GM21723 (cell line): Measurements from ENCODE around the gene WHAMM.

Experiments used
- ATAC-seq: cut with Tn5 transposase; IDR thresholded peaks from one replicate; pipeline ENCODE4 v1.9.1; 2021; ENCODE audit warnings: mild to moderate bottlenecking, moderate library complexity; ENCODE audit not compliant: unreplicated experiment

WHAMM gene

DNA sequence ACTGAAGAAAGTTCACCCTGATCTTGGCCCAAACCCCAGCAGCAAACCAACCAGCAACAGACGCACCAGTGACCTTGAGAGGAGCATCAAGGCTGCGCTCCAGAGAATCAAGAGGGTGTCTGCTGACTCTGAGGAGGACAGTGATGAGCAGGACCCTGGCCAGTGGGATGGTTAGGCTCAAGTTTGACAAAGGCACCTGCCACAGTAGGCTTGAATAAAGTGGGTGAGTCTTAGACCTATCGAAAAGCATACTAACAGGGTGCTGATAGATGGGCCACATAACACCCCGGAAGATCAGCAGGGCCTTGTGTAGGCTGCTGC, 23.9 kb downstream of the WHAMM start:
- no peak for ATAC-seq

DNA sequence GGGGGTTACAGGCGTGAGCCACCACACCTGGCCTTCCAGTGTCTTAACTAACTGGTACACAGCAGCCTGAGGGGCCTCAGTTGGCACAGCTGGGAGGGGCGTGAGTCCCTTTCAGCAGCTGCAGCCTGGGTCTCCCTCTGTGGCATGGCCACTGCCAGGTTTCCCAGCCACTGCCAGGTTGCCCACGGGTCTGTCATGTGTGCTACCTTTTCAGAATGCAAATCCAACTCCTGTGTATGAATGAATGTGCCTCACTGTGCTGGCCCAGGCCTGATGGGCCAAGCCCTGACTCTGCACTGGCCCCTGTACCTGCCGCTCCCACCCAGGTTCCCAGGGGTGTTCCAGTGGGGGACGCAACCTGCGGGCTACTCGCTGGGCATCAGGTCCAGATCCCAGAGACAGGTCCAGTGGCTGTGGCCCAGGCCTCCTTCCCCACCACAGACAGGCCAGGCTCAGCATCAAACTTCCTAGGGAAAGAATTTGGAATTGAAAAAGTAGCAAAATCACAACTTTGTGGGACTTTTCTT, 26.0 kb downstream of the WHAMM start:
- ATAC-seq: no peak

DNA sequence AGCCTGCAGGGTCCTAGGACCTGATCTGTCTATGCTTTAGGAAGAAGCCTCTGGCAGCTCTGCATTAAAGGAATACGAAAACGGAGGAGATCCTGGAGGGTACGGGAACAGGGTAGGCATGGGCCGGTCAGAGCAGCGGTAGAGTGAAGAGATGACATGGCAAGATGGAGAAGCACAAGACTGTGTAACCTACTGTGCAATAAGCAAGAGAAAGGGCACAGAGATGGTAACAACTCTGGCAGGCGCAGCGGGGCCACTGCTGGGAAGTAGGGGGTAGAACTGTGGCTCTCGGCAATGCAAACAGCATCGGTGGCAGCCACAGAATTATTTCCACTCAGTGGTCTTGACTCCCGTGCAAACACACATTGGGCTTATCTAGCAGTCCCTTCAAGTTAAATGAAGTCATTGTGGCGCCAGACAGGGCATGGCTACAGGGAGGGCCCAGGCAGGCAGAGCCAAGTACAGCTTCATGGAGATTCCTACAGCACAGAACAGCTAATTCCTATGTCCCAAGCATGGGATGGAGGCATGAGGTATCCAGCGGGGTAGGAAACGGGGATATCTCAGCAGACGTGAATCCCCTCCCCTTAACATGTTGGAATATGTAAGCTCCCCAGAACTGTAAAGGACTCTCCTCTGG, 28.8 kb downstream of the WHAMM start:
- no peak for ATAC-seq

DNA sequence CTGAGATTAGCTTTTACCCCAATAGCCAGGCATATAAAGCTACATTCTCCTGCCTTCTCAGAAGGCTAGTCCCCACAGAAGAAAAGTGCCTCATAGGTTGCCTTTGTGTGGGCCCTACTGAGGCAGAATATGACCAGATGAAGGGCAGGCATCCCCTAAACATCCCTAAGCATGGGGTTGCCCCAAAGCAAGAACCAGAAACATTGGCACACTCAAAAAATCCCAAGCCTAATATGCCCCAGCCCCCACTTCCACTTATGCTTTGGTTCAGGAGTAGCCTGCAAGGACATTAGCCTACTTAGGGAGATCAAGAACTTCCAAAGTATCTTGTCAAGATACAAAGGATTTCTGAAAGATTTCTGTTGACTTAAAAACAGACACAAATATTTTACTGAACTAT, 29.7 kb downstream of the WHAMM start:
- no peak for ATAC-seq

DNA sequence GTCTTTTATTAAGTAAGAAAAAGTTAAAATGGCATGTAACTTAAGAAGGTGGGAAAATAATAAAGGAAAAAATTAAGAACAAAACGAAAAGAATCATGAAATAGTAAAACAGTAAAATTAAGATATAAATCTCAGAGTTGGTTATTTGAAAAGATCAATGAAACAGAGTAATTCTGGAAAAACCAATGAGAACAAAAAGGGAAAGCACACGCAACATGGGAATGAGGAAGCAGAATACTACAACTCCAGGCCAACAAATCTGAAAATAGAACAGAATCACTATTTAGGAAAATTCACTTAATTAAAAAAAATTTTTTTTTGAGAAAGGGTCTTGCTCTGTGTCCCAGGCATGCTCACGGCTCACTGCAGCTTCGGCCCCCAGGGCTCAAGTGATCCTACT, 30.7 kb downstream of the WHAMM start:
- no peak for ATAC-seq

DNA sequence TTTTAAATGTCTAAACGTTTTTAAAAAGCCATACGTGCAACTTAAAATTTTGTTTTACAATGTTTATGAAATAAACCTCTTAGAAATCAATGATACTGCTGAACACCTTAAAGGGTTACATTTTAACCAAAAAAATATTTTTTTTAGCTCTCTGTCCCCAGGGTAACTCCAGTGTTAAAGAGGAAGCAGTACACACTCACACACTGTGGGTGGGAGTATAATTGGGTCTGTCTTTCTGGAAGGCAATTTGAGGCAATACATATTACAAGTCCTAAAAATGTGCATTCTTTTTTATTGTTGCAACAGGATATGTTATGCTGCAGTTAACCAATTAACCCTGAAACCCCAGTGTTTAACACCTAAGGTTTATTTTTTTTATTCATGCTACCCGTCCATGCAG, 34.1 kb downstream of the WHAMM start:
- ATAC-seq: no peak

DNA sequence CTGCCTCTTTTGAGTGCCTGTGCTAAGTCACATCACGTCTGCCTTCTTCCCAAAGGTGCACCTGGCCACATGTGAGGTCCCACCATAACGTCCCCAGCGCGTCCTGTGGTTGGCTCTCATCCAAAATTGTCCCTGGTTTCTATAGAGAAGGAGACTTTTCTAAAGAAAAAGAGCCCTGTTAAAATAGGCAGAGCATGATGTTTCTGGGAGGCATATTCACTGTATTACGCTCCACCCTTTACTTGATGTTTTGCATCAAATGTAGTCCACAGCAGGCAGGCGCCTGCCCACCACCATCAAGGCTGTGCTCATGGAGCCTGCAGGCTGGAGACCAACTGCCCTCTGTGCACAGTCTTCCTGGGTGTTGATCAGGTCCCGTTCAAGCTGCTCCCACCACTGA, 36.3 kb downstream of the WHAMM start:
- ATAC-seq: no peak

DNA sequence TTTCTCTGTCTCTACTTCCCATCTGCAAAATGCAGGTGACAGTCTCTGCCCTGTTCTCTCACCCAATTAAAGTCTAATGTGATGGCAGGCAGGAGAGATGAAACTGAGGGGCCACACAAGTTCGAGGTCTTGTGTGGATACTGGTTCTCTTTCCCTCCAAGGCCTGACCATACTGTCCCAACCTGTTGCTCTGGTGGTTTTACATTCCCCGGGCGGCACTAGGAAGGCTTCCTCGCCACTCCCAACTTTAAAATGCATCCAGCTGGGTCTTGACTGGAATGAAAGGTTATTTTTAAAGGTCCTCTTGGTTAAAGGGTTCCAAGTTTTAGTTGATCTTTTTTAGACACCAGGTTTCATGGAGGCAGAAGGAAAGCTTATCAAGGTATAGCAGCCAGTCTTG, 37.2 kb downstream of the WHAMM start:
- ATAC-seq: no peak

DNA sequence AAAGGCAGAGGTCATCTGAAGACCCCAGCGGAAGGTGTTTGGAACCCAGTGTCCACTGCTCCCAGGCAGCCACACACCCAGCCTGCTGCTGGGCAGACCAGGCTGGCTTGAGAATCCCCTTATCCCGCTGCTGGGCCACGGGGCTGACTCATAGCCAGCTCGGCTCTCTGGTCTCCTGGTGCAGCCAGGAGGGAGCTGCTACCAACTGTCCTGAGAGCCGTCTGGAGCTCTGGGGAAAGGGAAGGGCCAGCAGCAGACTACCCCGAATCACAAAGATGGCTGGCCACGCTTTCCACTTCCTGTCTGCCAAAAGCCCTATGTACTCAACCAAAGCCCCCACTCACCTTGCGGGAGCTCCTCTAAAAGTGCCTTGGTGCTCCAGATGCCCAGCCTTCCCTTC, 38.3 kb downstream of the WHAMM start:
- no peak for ATAC-seq

DNA sequence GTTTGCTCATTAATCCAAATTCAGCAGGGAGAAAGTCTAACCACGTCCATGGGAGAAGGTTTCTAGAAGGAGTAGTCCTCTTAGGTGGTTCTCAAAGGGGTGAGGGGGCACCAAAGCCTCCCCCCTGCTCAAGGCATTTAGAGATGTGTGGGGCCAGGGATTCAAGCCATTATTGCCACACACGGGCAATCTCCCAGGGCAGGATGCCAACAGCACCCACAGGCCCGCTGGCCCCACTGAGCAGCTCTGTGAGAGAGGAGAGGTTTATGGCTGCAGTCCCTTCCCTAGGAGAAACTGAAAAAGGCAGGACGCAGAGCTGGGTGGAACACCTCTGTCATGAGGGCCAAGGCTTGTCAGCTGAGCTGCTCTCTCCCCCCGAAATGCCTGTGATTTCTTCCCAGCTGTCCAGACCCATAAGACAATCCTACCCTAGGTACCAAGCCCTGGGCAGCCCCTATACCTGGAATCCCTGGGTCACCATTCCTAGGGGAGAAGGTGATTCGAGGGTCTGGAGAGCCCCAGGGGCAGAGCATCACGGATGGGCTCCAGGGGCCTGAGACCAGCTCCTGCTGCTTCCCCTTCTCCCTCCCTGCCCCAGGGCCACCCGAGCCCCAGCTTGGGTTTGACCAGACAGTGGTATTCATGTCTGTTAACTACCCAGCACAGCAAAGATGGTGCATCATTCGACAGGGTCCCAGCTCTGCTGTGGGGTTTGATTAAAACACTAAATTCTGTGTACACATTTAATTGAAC, 39.0 kb downstream of the WHAMM start:
- no peak for ATAC-seq

DNA sequence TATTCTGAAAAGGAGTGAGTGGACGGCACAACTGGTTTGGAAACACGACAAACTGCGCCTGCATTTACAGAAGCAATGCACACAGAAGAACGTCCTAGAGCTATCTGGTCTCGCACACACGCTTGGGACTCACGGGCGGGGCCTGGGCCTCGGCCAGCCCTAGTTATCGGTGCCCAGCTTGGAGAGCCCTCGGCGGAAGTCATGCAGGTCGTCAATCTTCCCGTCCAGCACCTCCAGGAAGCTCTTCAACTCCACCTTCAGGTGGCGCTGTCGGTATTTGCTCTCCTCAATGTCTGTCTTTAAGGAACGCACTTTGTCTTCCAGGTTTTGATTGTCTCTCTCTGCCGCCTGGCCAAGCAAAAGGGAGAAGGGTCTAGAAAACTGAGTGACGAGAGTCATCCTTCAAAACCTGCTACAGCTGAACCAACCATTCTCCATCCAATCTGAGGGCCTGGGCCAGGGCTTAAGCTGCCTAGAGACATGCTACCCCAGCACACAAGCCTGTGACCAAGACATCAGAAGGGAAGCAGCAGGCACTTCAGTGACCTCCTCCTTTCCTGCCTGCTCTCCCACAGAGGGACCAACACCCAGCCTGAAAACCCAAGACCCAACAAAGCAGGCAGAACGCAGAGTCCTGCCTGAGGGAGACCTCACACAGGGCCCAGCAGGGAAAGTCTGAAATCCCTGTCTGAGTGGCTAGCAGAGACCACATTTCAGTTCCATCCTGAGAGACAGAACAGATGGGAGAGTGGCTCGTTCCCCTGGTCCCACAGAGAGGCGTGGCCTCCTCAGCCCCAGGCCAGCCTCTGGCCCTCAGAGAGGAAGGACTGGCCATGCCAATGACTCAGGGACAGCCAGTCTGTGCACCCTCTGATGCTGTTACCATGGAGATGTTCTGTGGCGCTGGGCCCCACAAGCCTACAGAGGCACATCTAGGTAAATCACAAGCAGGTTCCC, 40.4 kb downstream of the WHAMM start:
- peak; percentile 66 for ATAC-seq

DNA sequence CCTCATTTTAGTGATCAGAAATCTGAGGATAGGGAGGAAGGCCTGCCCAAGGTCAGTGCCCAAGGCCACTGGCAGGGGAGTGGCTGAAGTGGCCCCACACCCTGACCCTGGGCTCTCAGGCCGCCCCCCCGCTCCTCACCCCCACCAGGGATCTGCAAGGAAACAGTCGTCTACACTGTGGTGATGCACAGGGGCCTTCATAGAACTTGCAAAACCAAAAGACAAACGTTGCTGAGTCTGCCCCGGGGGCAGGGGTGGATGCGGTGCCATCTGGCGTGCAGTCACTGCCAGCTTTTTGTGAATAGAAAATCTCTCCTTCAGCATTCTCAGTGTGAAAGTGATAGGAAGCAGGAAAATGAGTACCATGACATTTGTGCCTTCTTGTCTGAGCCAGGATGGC, 41.3 kb downstream of the WHAMM start:
- ATAC-seq: no peak

DNA sequence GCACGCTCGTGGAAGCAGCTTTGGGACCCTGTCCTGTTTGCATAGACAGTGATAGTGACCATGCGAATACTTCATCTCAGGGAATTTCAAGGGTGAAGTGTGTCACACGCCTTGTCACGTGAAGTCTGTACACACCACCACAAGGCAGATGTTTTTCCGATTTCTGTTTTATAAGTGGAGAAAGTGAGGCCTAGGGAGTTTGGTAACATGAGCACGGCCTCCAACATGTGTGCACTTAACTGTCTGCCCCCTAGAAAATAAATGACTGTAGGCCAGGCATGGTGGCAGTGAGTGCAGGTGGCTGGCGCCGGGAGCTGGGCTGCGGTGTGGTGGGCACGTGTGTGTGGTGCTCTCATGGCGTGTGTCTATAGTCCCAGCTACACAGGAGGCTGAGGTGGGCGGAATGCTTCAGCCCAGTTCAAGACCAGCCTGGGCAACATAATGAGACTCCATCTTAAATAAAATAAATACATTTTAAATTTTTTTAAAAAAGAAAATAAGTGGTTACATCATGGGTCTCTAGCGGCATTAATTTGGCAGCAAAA, 42.0 kb downstream of the WHAMM start:
- ATAC-seq: no peak

DNA sequence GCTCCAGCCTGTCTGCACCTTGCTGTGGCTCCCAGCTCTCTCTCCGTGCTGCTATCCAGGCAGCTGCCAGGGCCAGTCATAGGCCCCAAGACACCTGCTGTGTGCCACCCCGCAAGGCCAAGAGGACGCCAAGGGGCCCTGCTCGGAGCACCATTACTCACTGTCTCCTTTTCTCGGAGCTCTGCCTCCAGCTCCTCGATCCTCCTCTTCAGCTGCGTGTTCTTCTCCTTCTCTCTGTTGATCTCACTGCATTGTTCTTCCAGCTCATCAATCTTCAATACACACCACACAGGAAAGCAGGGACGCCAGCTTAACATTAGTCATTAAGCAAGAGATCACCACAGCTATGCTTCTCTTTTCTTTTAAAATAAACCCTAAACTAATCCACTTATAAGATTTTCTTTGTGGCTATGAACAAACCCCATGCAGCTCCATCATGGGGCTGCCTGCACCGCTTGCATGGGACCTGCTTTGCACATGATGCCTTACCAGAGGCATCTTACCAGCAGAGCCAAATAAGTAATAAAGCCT, 42.6 kb downstream of the WHAMM start:
- ATAC-seq: no peak

DNA sequence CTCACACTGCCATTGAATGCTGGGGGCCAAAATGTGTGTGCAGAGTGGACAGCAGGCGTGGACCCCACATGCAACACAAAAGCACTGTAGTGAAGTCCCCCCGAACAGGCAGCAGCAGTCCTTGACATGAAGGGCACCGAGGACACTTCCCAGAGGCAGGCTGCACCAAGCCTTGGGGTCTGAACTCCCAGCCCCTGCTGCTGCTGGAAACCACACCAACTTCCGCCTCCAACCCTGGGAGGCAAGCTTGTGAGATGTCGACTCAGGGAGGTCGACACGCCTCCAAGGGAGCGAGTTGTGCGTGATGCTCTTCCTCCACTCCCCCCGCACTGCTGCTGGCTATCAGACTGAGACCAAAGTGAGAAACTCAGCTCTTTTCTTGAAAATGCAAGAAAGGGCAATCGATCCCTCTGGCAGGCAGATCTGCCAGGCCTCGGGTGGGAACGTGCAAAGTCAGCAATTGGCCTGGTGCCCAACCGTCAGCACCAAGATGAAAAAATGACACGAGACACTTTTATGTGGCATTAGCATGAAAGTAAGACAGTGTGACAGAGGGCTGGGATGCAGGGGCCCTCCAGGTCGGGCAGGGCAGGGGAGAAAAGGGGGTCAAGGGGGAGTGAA, 43.6 kb downstream of the WHAMM start:
- no peak for ATAC-seq

DNA sequence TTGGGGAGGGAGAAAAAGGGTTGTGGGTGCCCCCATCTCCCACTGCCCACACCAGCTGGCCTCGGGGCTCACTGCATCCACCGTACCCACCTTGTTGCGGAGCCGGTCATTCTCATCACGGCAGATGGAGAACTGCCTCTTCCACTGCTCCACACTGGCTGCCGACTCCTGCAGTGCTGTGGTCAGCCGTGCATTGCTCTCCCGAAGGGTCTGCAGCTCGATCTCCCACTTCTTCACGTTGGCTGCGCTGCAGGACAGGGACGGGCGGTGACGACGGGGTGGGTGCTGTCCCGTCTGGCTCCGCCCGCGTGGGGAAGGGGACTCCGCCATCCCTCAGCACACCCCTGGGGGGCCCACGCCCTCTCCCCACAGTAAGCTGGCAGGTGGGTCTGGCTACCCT, 45.1 kb downstream of the WHAMM start:
- no peak for ATAC-seq

DNA sequence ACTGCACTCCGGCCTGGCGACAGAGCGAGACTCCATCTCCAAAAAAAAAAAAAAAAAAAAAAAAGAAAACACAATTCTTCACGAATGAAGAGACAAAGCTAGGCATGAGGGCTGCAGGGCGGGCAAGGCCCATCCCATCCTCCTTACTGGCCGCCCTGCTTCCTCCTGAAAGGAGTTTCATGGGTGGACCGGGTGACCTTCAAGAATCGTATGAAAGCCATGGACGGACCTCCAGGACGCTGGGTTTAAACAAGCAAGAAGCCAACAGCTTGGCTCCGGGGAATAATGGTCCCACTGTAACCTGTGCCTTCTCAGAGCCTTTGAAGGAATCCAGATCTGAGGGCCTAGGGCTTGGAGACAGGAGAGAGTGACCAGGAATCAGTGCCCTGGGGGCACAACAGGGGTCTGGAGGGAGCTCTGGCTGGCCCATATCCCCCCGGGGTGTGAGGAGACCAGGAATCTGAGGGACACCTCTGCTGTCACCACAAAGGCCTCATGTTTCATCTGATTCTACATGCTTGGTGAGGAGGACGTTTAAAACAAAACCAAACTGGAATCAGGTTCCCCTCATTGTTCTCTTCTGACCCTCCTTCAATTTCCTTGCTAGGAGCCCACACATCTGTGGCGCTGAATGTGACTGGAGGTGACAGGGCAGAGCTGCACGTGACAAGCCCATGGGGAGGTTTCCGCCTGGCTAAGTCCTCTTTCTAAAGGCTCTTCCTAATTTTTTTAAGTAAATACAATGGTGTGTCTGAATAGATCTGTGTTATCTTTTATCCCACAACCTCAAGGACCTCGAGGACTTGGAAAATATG, 46.1 kb downstream of the WHAMM start:
- no peak for ATAC-seq

DNA sequence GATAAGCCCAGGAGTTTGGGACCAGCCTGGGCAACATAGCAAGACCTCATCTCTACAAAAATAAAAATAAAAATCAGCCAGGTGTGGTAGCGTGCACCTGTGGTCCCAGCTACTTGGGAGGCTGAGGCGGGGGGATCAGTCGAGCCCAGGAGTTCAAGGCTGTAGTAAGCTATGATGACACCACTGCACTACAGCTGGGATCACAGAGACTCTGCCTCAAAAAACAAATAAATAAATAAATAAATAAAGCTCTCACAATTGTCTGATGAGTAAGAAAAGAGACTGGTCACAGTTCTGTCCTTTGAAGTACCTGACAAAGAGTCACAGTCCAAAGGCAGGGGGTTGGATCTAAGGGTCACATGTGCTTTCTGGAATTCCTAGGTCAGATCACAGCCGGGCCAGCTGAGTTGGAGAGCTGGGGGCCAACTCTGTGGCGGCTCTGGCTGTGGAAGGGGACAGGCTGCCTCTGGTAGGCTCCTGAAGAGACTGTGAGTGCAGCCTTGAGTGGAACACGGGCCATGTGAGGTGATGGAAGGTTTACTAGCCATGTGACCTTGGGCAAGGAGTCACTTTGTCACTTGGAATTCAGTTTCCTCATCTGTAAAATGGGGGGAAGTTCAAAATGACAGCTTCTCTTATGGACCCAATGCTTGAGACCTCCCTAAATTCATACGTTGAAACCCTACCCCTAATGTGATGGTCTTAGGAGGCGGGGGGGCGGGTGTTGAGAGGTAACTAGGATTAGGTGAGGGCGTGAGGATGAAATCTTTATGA, 47.2 kb downstream of the WHAMM start:
- no peak for ATAC-seq

DNA sequence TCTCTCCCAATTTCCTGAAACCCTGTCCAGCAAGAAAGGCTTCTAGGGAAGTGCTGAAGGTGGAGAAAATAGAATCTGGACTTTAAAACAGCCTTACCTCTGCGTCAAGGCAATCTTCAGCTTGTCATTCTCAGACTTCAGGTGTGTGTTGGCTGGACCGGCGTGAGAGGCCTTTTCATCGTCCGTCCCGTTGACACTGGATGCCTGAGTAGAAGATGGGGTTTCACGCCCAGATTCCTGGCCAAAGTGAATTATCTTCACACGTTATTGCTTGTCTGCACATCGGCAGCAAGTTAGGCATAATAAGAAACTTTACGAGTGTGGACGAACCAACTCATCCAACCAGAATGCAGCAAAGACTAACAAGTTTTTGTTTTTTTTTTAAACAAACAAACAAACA, 49.5 kb downstream of the WHAMM start:
- ATAC-seq: no peak
